H1 (cell line): ENCODE results near the gene PRXL2B.

Experiments
- CREB1 ChIP-seq: IDR thresholded peaks from 2 replicates; pipeline ENCODE4 v1.6.1; 2012; ENCODE audit warnings: inconsistent platforms
- GABPA ChIP-seq: IDR thresholded peaks from 2 replicates; pipeline ENCODE4 v1.6.1; 2011; ENCODE audit warnings: mild to moderate bottlenecking, low read length, moderate library complexity, borderline replicate concordance; ENCODE audit not compliant: insufficient read depth
- POLR2A ChIP-seq, 2 experiments: IDR thresholded peaks; 1 replicate in 1 of 2; 2 replicates in 1 of 2; pipeline ENCODE4 v1.6.1; 2011; ENCODE audit warnings: low read depth in 2 of 2, low read length in 2 of 2, mild to moderate bottlenecking in 2 of 2; ENCODE audit errors: control extremely low read depth in 1 of 2
- SP1 ChIP-seq: IDR thresholded peaks from 2 replicates; pipeline ENCODE4 v1.6.1; 2011; ENCODE audit warnings: low read depth, low read length
- TF ChIP-seq, protein P1 (sequence below): IDR thresholded peaks from 2 replicates; pipeline ENCODE4 v1.6.1; 2012; ENCODE audit warnings: inconsistent platforms
- TF ChIP-seq, protein P2 (sequence below), 3 experiments: IDR thresholded peaks; 1 replicate in 2 of 3; 2 replicates in 1 of 3; pipeline versions ENCODE4 v1.5.1 to v1.6.1; 2011; ENCODE audit warnings: low read length in 3 of 3, mild to moderate bottlenecking in 3 of 3, inconsistent platforms in 2 of 3, low read depth in 1 of 3, moderate library complexity in 1 of 3; ENCODE audit not compliant: insufficient read depth in 1 of 3; ENCODE audit errors: control extremely low read depth in 1 of 3

DNA sequence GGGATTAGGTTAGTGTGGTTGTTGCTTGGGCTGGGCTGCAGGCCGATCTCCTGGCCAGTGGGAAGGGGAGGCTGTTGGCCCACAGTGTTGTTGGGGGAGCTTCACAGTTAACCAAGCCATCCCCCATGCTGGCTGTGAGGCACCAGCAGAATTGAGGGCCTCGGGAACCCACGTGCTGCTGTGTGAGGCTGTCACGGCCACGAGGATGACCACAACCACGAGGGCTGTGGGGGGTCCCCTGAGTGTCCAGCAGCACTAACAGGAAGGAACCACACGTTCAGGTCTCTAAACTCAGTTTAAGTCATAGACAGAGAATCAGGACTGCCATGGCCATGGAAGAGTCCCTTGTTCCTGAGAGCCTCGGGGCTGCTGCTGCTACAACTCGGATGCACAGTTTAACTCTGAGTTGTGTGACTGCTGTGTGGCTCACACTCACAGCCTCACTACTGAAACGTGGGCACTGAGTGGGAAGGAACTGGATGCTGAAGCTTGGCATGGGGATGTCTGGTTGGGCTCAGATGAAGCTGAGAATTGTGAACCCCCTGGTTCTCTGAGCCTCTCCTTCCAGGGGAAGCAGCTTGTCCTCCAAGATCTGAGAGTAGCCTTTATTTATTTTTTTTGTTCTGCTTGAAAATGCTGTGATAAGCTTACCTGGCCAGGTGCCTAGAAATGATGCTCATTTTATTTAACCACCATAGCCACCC, 51.0 kb downstream of the PRXL2B start:
- TF ChIP-seq, protein P1, sequence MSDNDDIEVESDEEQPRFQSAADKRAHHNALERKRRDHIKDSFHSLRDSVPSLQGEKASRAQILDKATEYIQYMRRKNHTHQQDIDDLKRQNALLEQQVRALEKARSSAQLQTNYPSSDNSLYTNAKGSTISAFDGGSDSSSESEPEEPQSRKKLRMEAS, result no peak
- TF ChIP-seq, protein P2, sequence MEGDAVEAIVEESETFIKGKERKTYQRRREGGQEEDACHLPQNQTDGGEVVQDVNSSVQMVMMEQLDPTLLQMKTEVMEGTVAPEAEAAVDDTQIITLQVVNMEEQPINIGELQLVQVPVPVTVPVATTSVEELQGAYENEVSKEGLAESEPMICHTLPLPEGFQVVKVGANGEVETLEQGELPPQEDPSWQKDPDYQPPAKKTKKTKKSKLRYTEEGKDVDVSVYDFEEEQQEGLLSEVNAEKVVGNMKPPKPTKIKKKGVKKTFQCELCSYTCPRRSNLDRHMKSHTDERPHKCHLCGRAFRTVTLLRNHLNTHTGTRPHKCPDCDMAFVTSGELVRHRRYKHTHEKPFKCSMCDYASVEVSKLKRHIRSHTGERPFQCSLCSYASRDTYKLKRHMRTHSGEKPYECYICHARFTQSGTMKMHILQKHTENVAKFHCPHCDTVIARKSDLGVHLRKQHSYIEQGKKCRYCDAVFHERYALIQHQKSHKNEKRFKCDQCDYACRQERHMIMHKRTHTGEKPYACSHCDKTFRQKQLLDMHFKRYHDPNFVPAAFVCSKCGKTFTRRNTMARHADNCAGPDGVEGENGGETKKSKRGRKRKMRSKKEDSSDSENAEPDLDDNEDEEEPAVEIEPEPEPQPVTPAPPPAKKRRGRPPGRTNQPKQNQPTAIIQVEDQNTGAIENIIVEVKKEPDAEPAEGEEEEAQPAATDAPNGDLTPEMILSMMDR (IDR thresholded peaks at IDR 0.05; ENCODE audit: control extremely low read depth in 1 of 3, insufficient read depth in 1 of 3, low read depth in 1 of 3, low read length in 3 of 3), result no peak
- no peak for TF ChIP-seq CREB1
- TF ChIP-seq POLR2A (IDR thresholded peaks at IDR 0.05; ENCODE audit: control extremely low read depth in 1 of 2, low read depth in 2 of 2, low read length in 2 of 2), result no peak
- TF ChIP-seq GABPA, result no peak
- TF ChIP-seq SP1, result no peak
